Neural cell (in vitro differentiated cells): Measurements from ENCODE around the gene SH3GL2.

Source experiments
- EP300 ChIP-seq: fragments of 450-650 bp; conservative IDR thresholded peaks from 2 replicates; pipeline ENCODE4 v1.6.1; 2014; ENCODE audit warnings: antibody characterized with exemption, mild to moderate bottlenecking, moderate library complexity; ENCODE audit not compliant: poor library complexity, severe bottlenecking
- POLR2AphosphoS5 ChIP-seq: IDR thresholded peaks from 2 replicates; pipeline ENCODE4 v1.6.1; 2012
- RAD21 ChIP-seq: fragments of 450-650 bp; conservative IDR thresholded peaks from 2 replicates; pipeline ENCODE4 v1.6.1; 2014; ENCODE audit warnings: antibody characterized with exemption, mild to moderate bottlenecking, moderate library complexity
- TF ChIP-seq, protein P1 (sequence below): fragments of 450-650 bp; IDR thresholded peaks from 2 replicates; pipeline ENCODE4 v1.5.1; 2014; ENCODE audit warnings: antibody characterized with exemption, mild to moderate bottlenecking, moderate library complexity; ENCODE audit not compliant: poor library complexity, severe bottlenecking
- TF ChIP-seq, protein P2 (sequence below): IDR thresholded peaks from 2 replicates; pipeline ENCODE4 v1.6.1; 2012; ENCODE audit warnings: borderline replicate concordance

DNA sequence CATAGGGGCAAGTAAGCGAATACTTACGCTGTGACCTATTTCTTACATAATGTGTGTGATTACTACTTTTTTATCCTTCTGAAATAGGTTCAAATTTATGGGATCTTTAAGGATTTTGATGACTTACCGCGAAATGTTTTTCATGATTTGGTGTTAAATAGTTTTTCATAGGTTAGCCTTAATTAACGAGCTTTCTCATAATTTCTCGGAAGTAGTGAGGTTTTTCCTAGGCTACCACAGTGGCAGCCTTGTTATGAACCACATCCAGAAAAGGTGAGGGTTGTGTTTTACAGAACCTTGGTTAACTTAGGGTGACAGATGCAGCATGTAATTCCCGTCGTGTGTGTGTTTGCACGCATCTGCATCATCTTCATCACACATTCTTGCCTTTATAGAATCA, 1.3 kb downstream of the SH3GL2 start:
- TF ChIP-seq, protein P1, sequence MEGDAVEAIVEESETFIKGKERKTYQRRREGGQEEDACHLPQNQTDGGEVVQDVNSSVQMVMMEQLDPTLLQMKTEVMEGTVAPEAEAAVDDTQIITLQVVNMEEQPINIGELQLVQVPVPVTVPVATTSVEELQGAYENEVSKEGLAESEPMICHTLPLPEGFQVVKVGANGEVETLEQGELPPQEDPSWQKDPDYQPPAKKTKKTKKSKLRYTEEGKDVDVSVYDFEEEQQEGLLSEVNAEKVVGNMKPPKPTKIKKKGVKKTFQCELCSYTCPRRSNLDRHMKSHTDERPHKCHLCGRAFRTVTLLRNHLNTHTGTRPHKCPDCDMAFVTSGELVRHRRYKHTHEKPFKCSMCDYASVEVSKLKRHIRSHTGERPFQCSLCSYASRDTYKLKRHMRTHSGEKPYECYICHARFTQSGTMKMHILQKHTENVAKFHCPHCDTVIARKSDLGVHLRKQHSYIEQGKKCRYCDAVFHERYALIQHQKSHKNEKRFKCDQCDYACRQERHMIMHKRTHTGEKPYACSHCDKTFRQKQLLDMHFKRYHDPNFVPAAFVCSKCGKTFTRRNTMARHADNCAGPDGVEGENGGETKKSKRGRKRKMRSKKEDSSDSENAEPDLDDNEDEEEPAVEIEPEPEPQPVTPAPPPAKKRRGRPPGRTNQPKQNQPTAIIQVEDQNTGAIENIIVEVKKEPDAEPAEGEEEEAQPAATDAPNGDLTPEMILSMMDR, result no peak
- no peak for TF ChIP-seq EP300
- TF ChIP-seq POLR2AphosphoS5, result no peak
- TF ChIP-seq, protein P2, sequence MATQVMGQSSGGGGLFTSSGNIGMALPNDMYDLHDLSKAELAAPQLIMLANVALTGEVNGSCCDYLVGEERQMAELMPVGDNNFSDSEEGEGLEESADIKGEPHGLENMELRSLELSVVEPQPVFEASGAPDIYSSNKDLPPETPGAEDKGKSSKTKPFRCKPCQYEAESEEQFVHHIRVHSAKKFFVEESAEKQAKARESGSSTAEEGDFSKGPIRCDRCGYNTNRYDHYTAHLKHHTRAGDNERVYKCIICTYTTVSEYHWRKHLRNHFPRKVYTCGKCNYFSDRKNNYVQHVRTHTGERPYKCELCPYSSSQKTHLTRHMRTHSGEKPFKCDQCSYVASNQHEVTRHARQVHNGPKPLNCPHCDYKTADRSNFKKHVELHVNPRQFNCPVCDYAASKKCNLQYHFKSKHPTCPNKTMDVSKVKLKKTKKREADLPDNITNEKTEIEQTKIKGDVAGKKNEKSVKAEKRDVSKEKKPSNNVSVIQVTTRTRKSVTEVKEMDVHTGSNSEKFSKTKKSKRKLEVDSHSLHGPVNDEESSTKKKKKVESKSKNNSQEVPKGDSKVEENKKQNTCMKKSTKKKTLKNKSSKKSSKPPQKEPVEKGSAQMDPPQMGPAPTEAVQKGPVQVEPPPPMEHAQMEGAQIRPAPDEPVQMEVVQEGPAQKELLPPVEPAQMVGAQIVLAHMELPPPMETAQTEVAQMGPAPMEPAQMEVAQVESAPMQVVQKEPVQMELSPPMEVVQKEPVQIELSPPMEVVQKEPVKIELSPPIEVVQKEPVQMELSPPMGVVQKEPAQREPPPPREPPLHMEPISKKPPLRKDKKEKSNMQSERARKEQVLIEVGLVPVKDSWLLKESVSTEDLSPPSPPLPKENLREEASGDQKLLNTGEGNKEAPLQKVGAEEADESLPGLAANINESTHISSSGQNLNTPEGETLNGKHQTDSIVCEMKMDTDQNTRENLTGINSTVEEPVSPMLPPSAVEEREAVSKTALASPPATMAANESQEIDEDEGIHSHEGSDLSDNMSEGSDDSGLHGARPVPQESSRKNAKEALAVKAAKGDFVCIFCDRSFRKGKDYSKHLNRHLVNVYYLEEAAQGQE, result no peak
- TF ChIP-seq RAD21, result no peak
